Activated CD4-positive, alpha-beta T cell treated with anti-CD3 and anti-CD28 coated beads for 36 hours (primary cell): ENCODE measurements around the gene NAP1L2. TPM values are rescaled to one million over a fixed set of nuclear protein-coding genes. Genes with fewer than 3 reads are reported as not detected.

Experiments used
- total RNA-seq, 2 experiments: library from RNA; stranded (reverse); gene quantifications; one replicate each; pipeline ENCODE4 v1.2.3, GENCODE V29; 2021

NAP1L2 gene
- total RNA-seq, 2 experiments from 2014 or later: 1.9 to 2.9 TPM

Other genes with a start within 250 kb of the NAP1L2 start
- gene PABPC1L2B, start 211.9 kb downstream of the NAP1L2 start, total RNA-seq: not detected
- not detected for gene PABPC1L2A, start 135.3 kb downstream of the NAP1L2 start, total RNA-seq
- not detected for gene CDX4, start 232.2 kb upstream of the NAP1L2 start, total RNA-seq